Neural cell (in vitro differentiated cells): ENCODE data around the gene FRMPD4. TPM values are rescaled to one million over a fixed set of nuclear protein-coding genes. Genes with fewer than 3 reads are reported as not detected.

Experiments
- H2AFZ ChIP-seq: fragments of 200-600, 300-800 bp; sonication (generic), shearing (Covaris generic); 2 replicates; pipeline ENCODE4 v1.6.0; 2014; ENCODE audit warnings: low read depth, mild to moderate bottlenecking, antibody characterized with exemption, low read length, moderate library complexity
- H3F3A ChIP-seq: fragments of 200-600 bp; shearing (Covaris generic); 2 replicates; pipeline ENCODE4 v1.6.1; 2016; ENCODE audit warnings: mild to moderate bottlenecking, moderate library complexity, mixed read lengths, antibody characterized with exemption, low read length; ENCODE audit not compliant: insufficient read depth, poor library complexity, severe bottlenecking
- H3K27ac ChIP-seq: fragments of 200-600, 300-800 bp; sonication (generic), shearing (Covaris generic); 2 replicates; pipeline ENCODE4 v1.5.1; 2014; ENCODE audit warnings: mild to moderate bottlenecking, low read length, moderate library complexity
- H3K27me3 ChIP-seq: fragments of 300-800, 200-600 bp; sonication (generic), shearing (Covaris generic); 2 replicates; pipeline ENCODE4 v1.6.0; 2014; ENCODE audit warnings: mild to moderate bottlenecking, low read depth, low read length, moderate library complexity; ENCODE audit not compliant: insufficient read depth
- H3K36me3 ChIP-seq: fragments of 300-800, 200-600 bp; sonication (generic), shearing (Covaris generic); 2 replicates; pipeline ENCODE4 v1.5.1; 2014; ENCODE audit warnings: mild to moderate bottlenecking, antibody characterized with exemption, low read length, moderate library complexity; ENCODE audit not compliant: insufficient read depth
- H3K4me2 ChIP-seq: fragments of 300-800, 200-600 bp; sonication (generic), shearing (Covaris generic); 2 replicates; pipeline ENCODE4 v1.6.0; 2014; ENCODE audit warnings: mild to moderate bottlenecking, low read length
- H3K4me3 ChIP-seq: fragments of 300-800, 200-600 bp; sonication (generic), shearing (Covaris generic); 2 replicates; pipeline ENCODE4 v1.5.1; 2014; ENCODE audit warnings: mild to moderate bottlenecking, low read length, moderate library complexity
- H3K79me2 ChIP-seq: fragments of 200-600 bp; shearing (Covaris generic); replicated peaks from 2 replicates; pipeline ENCODE4 v1.6.0; 2014; ENCODE audit warnings: mild to moderate bottlenecking, low read length, moderate library complexity; ENCODE audit not compliant: insufficient read depth
- H3K9ac ChIP-seq: fragments of 300-800, 200-600 bp; sonication (generic), shearing (Covaris generic); 2 replicates; pipeline ENCODE4 v1.6.1; 2016; ENCODE audit warnings: mild to moderate bottlenecking, low read length, mixed read lengths
- H3K9me2 ChIP-seq: fragments of 200-600 bp; shearing (Covaris generic); 2 replicates; pipeline ENCODE4 v1.6.1; 2016; ENCODE audit warnings: mild to moderate bottlenecking, low read length, mixed read lengths; ENCODE audit not compliant: insufficient read depth
- H3K9me3 ChIP-seq: fragments of 200-600, 300-800 bp; sonication (generic), shearing (Covaris generic); 2 replicates; pipeline ENCODE4 v1.6.1; 2016; ENCODE audit warnings: mild to moderate bottlenecking, mixed run types, low read length, moderate library complexity, mixed read lengths
- H4K20me1 ChIP-seq: fragments of 200-600 bp; shearing (Covaris generic); 2 replicates; pipeline ENCODE4 v1.6.1; 2016; ENCODE audit warnings: mild to moderate bottlenecking, mixed run types; ENCODE audit not compliant: insufficient read depth
- EP300 ChIP-seq: fragments of 450-650 bp; conservative IDR thresholded peaks from 2 replicates; pipeline ENCODE4 v1.6.1; 2014; ENCODE audit warnings: antibody characterized with exemption, mild to moderate bottlenecking, moderate library complexity; ENCODE audit not compliant: poor library complexity, severe bottlenecking
- EZH2 ChIP-seq: fragments of 200-600, 300-800 bp; shearing (Covaris generic), sonication (generic); IDR thresholded peaks from 2 replicates; pipeline ENCODE4 v1.6.1; 2014; ENCODE audit warnings: antibody characterized with exemption, low read length, borderline replicate concordance, mild to moderate bottlenecking; ENCODE audit not compliant: insufficient read depth, poor library complexity, severe bottlenecking
- MXI1 ChIP-seq: fragments of 450-650 bp; conservative IDR thresholded peaks from 2 replicates; pipeline ENCODE4 v1.6.1; 2014; ENCODE audit warnings: antibody characterized with exemption, mild to moderate bottlenecking; ENCODE audit not compliant: poor library complexity, severe bottlenecking
- POLR2AphosphoS5 ChIP-seq: IDR thresholded peaks from 2 replicates; pipeline ENCODE4 v1.6.1; 2012
- RAD21 ChIP-seq: fragments of 450-650 bp; conservative IDR thresholded peaks from 2 replicates; pipeline ENCODE4 v1.6.1; 2014; ENCODE audit warnings: antibody characterized with exemption, mild to moderate bottlenecking, moderate library complexity
- SMC3 ChIP-seq: fragments of 450-650 bp; conservative IDR thresholded peaks from 2 replicates; pipeline ENCODE4 v1.6.1; 2014; ENCODE audit warnings: antibody characterized with exemption, mild to moderate bottlenecking, moderate library complexity; ENCODE audit not compliant: poor library complexity
- TAF1 ChIP-seq: IDR thresholded peaks from 2 replicates; pipeline ENCODE4 v1.6.1; 2012; ENCODE audit warnings: low read depth
- polyA plus RNA-seq: library from polyadenylated mRNA; depleted of rRNA; stranded (reverse); fragments of >200 nt; gene quantifications from 2 replicates; pipeline ENCODE4 v1.2.3, GENCODE V29; 2014
- TF ChIP-seq, protein P1 (sequence below): fragments of 450-650 bp; IDR thresholded peaks from 2 replicates; pipeline ENCODE4 v1.5.1; 2014; ENCODE audit warnings: antibody characterized with exemption, mild to moderate bottlenecking, moderate library complexity; ENCODE audit not compliant: poor library complexity, severe bottlenecking
- TF ChIP-seq, protein P2 (sequence below): IDR thresholded peaks from 2 replicates; pipeline ENCODE4 v1.6.1; 2012; ENCODE audit warnings: borderline replicate concordance

Gene FRMPD4
- polyA plus RNA-seq, 1 donor from 2014 or later: 1.2 TPM

DNA sequence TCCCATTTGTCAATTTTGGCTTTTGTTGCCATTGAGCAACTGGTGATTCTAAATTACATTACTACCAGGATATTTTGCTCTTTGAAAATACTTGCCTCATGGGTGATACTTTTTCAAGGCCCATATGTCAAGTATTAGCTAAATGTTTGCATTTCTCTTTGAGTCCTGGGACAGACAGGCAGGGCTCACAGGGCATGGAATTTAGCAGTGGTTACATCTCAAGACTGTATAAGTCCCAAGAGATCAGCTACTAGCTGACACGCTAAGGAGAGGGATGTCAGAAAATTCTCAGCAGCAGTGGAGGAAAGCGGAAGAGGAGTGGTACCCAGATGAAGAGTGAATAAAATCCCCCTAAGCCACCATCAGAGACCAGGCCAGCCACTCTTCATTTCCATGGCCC lies 224.9 kb downstream of the FRMPD4 start:
- H3K4me2 ChIP-seq: no peak overlapping the region
- H3K36me3 ChIP-seq: no peaks in the 10 kb centered on the region
- no peaks in the 10 kb centered on the region for H4K20me1 ChIP-seq
- no peaks in the 10 kb centered on the region for H3K27me3 ChIP-seq
- no peak overlapping the region for H2AFZ ChIP-seq
- H3F3A ChIP-seq: no peaks in the 10 kb centered on the region
- no peaks in the 10 kb centered on the region for H3K79me2 ChIP-seq
- H3K9ac ChIP-seq: no peak overlapping the region
- no peak overlapping the region for H3K4me3 ChIP-seq
- no peaks in the 10 kb centered on the region for H3K9me2 ChIP-seq
- no peak for TF ChIP-seq RAD21
- TF ChIP-seq, protein P1, sequence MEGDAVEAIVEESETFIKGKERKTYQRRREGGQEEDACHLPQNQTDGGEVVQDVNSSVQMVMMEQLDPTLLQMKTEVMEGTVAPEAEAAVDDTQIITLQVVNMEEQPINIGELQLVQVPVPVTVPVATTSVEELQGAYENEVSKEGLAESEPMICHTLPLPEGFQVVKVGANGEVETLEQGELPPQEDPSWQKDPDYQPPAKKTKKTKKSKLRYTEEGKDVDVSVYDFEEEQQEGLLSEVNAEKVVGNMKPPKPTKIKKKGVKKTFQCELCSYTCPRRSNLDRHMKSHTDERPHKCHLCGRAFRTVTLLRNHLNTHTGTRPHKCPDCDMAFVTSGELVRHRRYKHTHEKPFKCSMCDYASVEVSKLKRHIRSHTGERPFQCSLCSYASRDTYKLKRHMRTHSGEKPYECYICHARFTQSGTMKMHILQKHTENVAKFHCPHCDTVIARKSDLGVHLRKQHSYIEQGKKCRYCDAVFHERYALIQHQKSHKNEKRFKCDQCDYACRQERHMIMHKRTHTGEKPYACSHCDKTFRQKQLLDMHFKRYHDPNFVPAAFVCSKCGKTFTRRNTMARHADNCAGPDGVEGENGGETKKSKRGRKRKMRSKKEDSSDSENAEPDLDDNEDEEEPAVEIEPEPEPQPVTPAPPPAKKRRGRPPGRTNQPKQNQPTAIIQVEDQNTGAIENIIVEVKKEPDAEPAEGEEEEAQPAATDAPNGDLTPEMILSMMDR: no peak
- TF ChIP-seq MXI1: no peak
- no peak for TF ChIP-seq SMC3
- TF ChIP-seq, protein P2, sequence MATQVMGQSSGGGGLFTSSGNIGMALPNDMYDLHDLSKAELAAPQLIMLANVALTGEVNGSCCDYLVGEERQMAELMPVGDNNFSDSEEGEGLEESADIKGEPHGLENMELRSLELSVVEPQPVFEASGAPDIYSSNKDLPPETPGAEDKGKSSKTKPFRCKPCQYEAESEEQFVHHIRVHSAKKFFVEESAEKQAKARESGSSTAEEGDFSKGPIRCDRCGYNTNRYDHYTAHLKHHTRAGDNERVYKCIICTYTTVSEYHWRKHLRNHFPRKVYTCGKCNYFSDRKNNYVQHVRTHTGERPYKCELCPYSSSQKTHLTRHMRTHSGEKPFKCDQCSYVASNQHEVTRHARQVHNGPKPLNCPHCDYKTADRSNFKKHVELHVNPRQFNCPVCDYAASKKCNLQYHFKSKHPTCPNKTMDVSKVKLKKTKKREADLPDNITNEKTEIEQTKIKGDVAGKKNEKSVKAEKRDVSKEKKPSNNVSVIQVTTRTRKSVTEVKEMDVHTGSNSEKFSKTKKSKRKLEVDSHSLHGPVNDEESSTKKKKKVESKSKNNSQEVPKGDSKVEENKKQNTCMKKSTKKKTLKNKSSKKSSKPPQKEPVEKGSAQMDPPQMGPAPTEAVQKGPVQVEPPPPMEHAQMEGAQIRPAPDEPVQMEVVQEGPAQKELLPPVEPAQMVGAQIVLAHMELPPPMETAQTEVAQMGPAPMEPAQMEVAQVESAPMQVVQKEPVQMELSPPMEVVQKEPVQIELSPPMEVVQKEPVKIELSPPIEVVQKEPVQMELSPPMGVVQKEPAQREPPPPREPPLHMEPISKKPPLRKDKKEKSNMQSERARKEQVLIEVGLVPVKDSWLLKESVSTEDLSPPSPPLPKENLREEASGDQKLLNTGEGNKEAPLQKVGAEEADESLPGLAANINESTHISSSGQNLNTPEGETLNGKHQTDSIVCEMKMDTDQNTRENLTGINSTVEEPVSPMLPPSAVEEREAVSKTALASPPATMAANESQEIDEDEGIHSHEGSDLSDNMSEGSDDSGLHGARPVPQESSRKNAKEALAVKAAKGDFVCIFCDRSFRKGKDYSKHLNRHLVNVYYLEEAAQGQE: no peak
- no peak for TF ChIP-seq EZH2
- no peak for TF ChIP-seq POLR2AphosphoS5
- TF ChIP-seq TAF1: no peak
- no peak for TF ChIP-seq EP300
- no peaks in the 10 kb centered on the region for H3K9me3 ChIP-seq
- no peak overlapping the region for H3K27ac ChIP-seq

DNA sequence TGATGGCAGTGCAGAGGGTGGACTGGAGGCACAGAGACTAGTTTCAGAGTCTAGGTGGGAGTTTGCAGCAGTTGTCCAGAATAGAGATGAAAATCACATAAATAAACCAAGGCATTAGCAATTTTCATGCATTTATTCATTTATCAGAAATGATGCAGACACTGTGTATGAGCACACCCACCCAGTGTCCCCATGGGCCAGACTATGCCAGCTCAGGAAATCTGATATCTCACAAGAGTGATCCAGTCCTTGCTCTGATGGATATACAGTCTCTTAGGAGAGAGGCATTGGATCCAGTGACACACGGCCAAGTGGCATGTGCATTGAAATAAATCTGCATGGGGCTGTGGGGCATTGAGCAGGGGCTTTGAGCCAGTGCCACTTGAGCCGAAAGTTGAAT lies 228.2 kb downstream of the FRMPD4 start:
- TF ChIP-seq TAF1 (no peak), EP300 (no peak), RAD21 (no peak), SMC3 (no peak), EZH2 (no peak), POLR2AphosphoS5 (no peak), MXI1 (no peak)
- TF ChIP-seq, protein P2: no peak
- TF ChIP-seq, protein P1: no peak
- Histone ChIP-seq H3K9ac (no peak overlapping the region), H3K4me3 (no peak overlapping the region), H4K20me1 (no peaks in the 10 kb centered on the region), H3K79me2 (no peaks in the 10 kb centered on the region), H3K36me3 (no peaks in the 10 kb centered on the region), H3K4me2 (no peak overlapping the region), H3K9me2 (no peaks in the 10 kb centered on the region), H3K9me3 (no peaks in the 10 kb centered on the region), H2AFZ (no peak overlapping the region), H3K27me3 (no peaks in the 10 kb centered on the region), H3F3A (no peaks in the 10 kb centered on the region), H3K27ac (no peak overlapping the region)
